RWPE1 (cell line): ENCODE measurements around the gene RBMS3.
"Not testable (repeated sequence)": the region's sequence is repeated elsewhere in the genome, so short reads cannot be mapped to it uniquely, and the experiment has no call there.

Experiments
- CTCF ChIA-PET: fragments of 350-600 bp; sonication (Branson Sonifier 250); formaldehyde crosslinking; extraction: SDS; loops from one replicate; lab custom pipeline; 2021; lab: Yijun Ruan, JAX
- POLR2A ChIA-PET: fragments of 400-600 bp; formaldehyde crosslinking; extraction: SDS; loops from one replicate; lab custom pipeline; 2020; ENCODE audit warnings: antibody characterized with exemption; ENCODE audit not compliant: low non-redundant PET; lab: Yijun Ruan, JAX
- DNase-seq: peaks from one replicate; pipeline ENCODE4 v3.0.0; 2012; ENCODE audit warnings: low spot score
- H3K27ac ChIP-seq: fragments of 450-650 bp; 2 replicates; pipeline ENCODE4 v1.5.1; 2017
- TF ChIP-seq, protein P1 (sequence below): fragments of 450-650 bp; conservative IDR thresholded peaks from 2 replicates; pipeline ENCODE4 v1.5.1; 2017; ENCODE audit warnings: low read depth, mild to moderate bottlenecking

The RBMS3 gene

DNA sequence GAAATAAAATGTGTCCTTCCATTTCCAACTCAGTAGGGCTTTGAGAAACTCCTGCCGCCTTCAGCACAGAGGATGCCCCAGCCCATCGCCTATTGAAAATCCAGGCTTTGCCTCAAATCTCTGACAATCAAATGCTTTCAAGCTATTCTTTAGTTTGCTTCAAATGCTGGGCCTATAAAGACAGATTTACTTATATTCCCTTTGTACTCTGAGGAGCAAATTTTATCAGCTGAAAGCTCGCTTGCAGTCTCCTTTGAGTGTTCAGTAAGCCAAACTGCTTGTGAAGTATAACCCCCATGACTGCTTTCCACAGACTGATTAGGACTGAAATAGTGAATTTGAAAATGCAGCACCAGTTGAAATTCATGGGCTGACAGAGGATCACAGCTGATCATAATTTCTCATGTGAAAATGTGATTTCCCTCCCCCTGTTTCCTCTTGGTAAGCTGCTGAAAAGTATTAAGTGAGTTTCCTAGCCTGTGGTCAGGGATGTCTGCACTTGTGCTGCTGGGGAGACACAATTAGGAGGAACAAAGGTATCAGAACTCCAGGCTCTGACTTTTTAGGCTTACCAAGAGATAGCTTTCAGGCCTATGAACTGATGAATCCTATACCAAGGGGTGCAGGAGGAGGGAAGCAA, 762.2 kb downstream of the RBMS3 start:
- POLR2A ChIA-PET = no interaction called here
- CTCF ChIA-PET = interaction anchor here (0.7 to 2.4 kb wide), 7 partner anchors 17 to 654 kb away, joined by 3 to 10 read pairs (median 4); no protein-coding TSS in a partner anchor
- H3K27ac ChIP-seq = no peak overlapping the region
- TF ChIP-seq, protein P1, sequence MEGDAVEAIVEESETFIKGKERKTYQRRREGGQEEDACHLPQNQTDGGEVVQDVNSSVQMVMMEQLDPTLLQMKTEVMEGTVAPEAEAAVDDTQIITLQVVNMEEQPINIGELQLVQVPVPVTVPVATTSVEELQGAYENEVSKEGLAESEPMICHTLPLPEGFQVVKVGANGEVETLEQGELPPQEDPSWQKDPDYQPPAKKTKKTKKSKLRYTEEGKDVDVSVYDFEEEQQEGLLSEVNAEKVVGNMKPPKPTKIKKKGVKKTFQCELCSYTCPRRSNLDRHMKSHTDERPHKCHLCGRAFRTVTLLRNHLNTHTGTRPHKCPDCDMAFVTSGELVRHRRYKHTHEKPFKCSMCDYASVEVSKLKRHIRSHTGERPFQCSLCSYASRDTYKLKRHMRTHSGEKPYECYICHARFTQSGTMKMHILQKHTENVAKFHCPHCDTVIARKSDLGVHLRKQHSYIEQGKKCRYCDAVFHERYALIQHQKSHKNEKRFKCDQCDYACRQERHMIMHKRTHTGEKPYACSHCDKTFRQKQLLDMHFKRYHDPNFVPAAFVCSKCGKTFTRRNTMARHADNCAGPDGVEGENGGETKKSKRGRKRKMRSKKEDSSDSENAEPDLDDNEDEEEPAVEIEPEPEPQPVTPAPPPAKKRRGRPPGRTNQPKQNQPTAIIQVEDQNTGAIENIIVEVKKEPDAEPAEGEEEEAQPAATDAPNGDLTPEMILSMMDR = no peak
- DNase-seq = no peak

DNA sequence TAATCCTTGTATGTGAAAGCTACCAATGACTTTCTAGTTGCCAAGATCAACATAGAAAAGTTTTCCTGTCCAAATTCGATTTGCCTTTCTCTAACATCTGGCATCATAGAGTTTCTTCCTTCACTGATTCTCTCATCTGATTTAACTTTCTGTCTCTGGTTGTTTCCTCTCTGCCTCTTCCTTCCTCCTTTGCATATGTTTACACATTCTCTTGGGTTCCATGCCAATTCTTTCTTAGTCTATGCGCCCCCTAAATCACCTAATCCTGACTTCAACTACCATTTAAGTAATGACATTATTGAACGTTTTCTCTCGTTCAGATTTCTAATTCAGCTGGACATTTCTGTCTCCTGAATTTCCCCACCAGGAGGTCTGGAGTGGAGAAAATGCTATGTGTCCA, 763.6 kb downstream of the RBMS3 start:
- TF ChIP-seq, protein P1 = no peak
- no peak overlapping the region for H3K27ac ChIP-seq
- no peak for DNase-seq
- ChIA-PET POLR2A (no interaction called here), CTCF (interaction anchor here (0.8 kb wide), 1 partner anchor 256 kb away, joined by 3 read pairs; no protein-coding TSS in a partner anchor)

DNA sequence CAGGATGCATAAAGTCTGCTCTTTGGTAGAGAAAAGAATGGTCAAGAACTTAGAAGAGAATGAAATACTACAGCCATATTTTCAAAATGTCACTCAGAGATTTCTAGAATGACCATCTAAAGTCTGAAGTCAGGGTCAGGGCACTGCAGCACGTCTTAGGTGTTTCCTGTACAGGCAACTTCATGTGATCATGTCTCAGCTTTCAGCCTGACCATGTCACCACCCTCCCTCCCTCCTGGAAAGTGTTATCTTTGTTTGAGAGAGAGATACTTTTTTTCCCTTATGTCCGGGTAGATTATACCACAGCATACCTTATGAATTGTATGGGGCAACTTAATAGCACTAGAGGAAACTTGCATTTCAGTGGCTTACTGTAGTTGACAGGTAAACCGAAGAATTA, 767.6 kb downstream of the RBMS3 start:
- TF ChIP-seq, protein P1 = no peak
- ChIA-PET POLR2A (no interaction called here), CTCF (no interaction called here)
- no peak overlapping the region for H3K27ac ChIP-seq
- no peak for DNase-seq

DNA sequence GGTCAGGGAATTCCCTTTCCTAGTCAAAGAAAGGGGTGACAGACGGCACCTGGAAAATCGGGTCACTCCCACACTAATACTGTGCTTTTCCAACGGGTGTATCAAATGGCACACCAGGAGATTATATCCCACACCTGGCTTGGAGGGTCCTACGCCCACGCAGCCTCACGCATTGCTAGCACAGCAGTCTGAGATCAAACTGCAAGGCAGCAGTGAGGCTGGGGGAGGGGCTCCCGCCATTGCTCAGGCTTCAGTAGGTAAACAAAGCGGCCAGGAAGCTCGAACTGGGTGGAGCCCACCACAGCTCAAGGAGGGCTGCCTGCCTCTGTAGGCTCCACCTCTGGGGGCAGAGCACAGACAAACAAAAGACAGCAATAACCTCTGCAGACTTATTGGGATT, 769.2 kb downstream of the RBMS3 start:
- CTCF ChIA-PET, DNase-seq, POLR2A ChIA-PET, H3K27ac ChIP-seq: not testable (repeated sequence)

DNA sequence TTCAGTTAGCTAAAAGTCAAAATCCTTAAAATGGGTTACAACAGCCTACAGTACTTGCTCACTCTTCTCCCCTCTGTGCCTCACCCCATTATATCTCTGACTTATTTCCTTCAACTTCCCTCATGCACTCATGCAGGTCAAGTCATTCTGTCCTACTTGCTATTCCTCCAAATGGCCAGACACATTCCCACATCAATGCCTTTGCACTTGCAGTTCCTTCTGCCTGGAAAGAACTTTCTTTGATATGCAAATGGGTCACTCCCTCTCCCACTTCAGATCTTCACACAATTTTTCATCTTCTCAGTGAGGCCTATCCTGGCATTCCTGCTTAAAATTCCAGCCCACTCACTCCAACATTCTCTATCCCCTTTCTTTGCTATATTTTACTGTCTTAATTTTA, 778.4 kb downstream of the RBMS3 start:
- H3K27ac ChIP-seq = no peak overlapping the region
- no peak for DNase-seq
- TF ChIP-seq, protein P1 = no peak
- ChIA-PET CTCF (no interaction called here), POLR2A (no interaction called here)
